A673 (cell line): ENCODE results near the gene CNRIP1. TPM values are rescaled to one million over a fixed set of nuclear protein-coding genes. Genes with fewer than 3 reads are reported as not detected.

ENCODE experiments used
- BruUV-seq: library from RNA; stranded (reverse); fragments of 400-500 nt; replicated peaks from 2 replicates; lab custom pipeline; 2021; lab: Mats Ljungman, UMichigan
- CTCF ChIA-PET: fragments of 300-600 bp; sonication (Branson Sonifier 250); formaldehyde crosslinking; loops from one replicate; lab custom pipeline; 2022; ENCODE audit warnings: antibody characterized with exemption; lab: Charles Lee
- POLR2A ChIA-PET: fragments of 300-600 bp; sonication (Branson Sonifier 250); formaldehyde crosslinking; loops from one replicate; lab custom pipeline; 2022; ENCODE audit warnings: antibody characterized with exemption; ENCODE audit not compliant: low non-redundant PET; lab: Charles Lee
- DNase-seq: peaks from one replicate; pipeline ENCODE4 v3.0.0-alpha.2; 2015; ENCODE audit warnings: low spot score
- H3K27ac ChIP-seq: fragments of 200-600 bp; sonication (generic); 2 replicates; pipeline ENCODE4 v1.5.1; 2016; ENCODE audit warnings: mixed run types, low read depth, mild to moderate bottlenecking, mixed read lengths, antibody characterized with exemption, low read length; ENCODE audit not compliant: poor library complexity, severe bottlenecking
- H3K27me3 ChIP-seq: fragments of 200-600 bp; sonication (generic); replicated peaks from 2 replicates; pipeline ENCODE4 v1.6.1; 2017; ENCODE audit warnings: mixed run types, low read depth, mild to moderate bottlenecking, mixed read lengths, antibody characterized with exemption, low read length; ENCODE audit not compliant: insufficient read depth, poor library complexity
- H3K36me3 ChIP-seq: fragments of 200-600 bp; sonication (generic); 2 replicates; pipeline ENCODE4 v1.6.1; 2016; ENCODE audit warnings: mixed run types, mild to moderate bottlenecking, mixed read lengths, antibody characterized with exemption, low read length; ENCODE audit not compliant: insufficient read depth, poor library complexity, severe bottlenecking
- H3K4me1 ChIP-seq: fragments of 200-600 bp; sonication (generic); 2 replicates; pipeline ENCODE4 v1.6.1; 2017; ENCODE audit warnings: mixed run types, mild to moderate bottlenecking, mixed read lengths, antibody characterized with exemption, low read length; ENCODE audit not compliant: insufficient read depth, poor library complexity, severe bottlenecking
- H3K4me3 ChIP-seq: fragments of 200-600 bp; sonication (generic); 2 replicates; pipeline ENCODE4 v1.5.1; 2016; ENCODE audit warnings: low read depth, mixed run types, mild to moderate bottlenecking, mixed read lengths, low read length; ENCODE audit not compliant: poor library complexity, severe bottlenecking
- H3K9me3 ChIP-seq: fragments of 200-600 bp; sonication (generic); 2 replicates; pipeline ENCODE4 v1.6.1; 2016; ENCODE audit warnings: mixed run types, low read depth, mild to moderate bottlenecking, mixed read lengths, antibody characterized with exemption, low read length; ENCODE audit not compliant: poor library complexity, severe bottlenecking
- CTCF ChIP-seq: fragments of 300-800, 200-600 bp; sonication (generic); conservative IDR thresholded peaks from 2 replicates; pipeline ENCODE4 v1.5.1; 2017; ENCODE audit warnings: low read depth, mild to moderate bottlenecking, antibody characterized with exemption, low read length, moderate library complexity, mixed read lengths
- EZH2 ChIP-seq: fragments of 200-600 bp; sonication (generic); IDR thresholded peaks from 2 replicates; pipeline ENCODE4 v1.6.1; 2017; ENCODE audit warnings: borderline replicate concordance, low read depth, mild to moderate bottlenecking, mixed read lengths, antibody characterized with exemption, low read length; ENCODE audit not compliant: poor library complexity, severe bottlenecking
- intact Hi-C: fragments of 100-400 bp; cut with micrococcal nuclease; formaldehyde crosslinking; loops from one replicate; pipeline ENCODE4 v1.10.0; 2022; ENCODE audit not compliant: unreplicated experiment
- total RNA-seq: library from RNA; stranded (reverse); gene quantifications from 2 replicates; pipeline ENCODE4 v1.2.3, GENCODE V29; 2021

The CNRIP1 gene
- total RNA-seq, 1 experiment from 2014 or later, result 18.4 TPM

- Histone ChIP-seq H3K9me3 (no peaks in the 10 kb centered on the region), H3K36me3 (no peaks in the 10 kb centered on the region), H3K4me3 (no peak overlapping the region), H3K27me3 (peaks cover 23% of the 10 kb centered on the region), H3K27ac (no peak overlapping the region), H3K4me1 (no peaks in the 10 kb centered on the region)
- POLR2A ChIA-PET, result no interaction called here
- intact Hi-C loops, result no loop called here
- CTCF ChIA-PET, result no interaction called here
- DNase-seq, result peak; percentile 28
- no peak for TF ChIP-seq EZH2
- TF ChIP-seq CTCF, result no peak
- BruUV-seq, result no TSS peak
Observed at GRCh38 chr2:68336192-68336591, 16.4 kb upstream of the CNRIP1 start.

GRCh38 chr2:68333931-68334330 lies 14.2 kb upstream of the CNRIP1 start:
- no peaks in the 10 kb centered on the region for H3K4me1 ChIP-seq
- no TSS peak for BruUV-seq
- H3K36me3 ChIP-seq, result no peaks in the 10 kb centered on the region
- peaks cover 6% of the 10 kb centered on the region for H3K27me3 ChIP-seq
- no peaks in the 10 kb centered on the region for H3K9me3 ChIP-seq
- no peak overlapping the region for H3K27ac ChIP-seq
- ChIA-PET CTCF (no interaction called here), POLR2A (no interaction called here)
- intact Hi-C loops, result no loop called here
- TF ChIP-seq EZH2 (no peak), CTCF (no peak)
- DNase-seq, result no peak
- no peak overlapping the region for H3K4me3 ChIP-seq

- intact Hi-C loops, result no loop called here
- Histone ChIP-seq H3K27me3 (no peaks in the 10 kb centered on the region), H3K4me3 (no peak overlapping the region), H3K9me3 (no peaks in the 10 kb centered on the region), H3K4me1 (no peaks in the 10 kb centered on the region), H3K36me3 (no peaks in the 10 kb centered on the region), H3K27ac (no peak overlapping the region)
- DNase-seq, result no peak
- ChIA-PET CTCF (no interaction called here), POLR2A (interaction anchor here (0.6 kb wide), 1 partner anchor 31 kb away, joined by 3 read pairs; no protein-coding TSS in a partner anchor)
- TF ChIP-seq EZH2 (no peak), CTCF (no peak)
- BruUV-seq, result no TSS peak
Observed at GRCh38 chr2:68333009-68333408, 13.3 kb upstream of the CNRIP1 start.
